MCF 10A (cell line): ENCODE measurements around the gene STX1B. TPM values are rescaled to one million over a fixed set of nuclear protein-coding genes. Genes with fewer than 3 reads are reported as not detected.

Source experiments
- BruUV-seq: library from RNA; stranded (reverse); fragments of 400-500 nt; replicated peaks from 2 replicates; lab custom pipeline; 2021; lab: Mats Ljungman, UMichigan
- CTCF ChIA-PET: fragments of 300-600 bp; sonication (Branson Sonifier 250); formaldehyde crosslinking; extraction: SDS; loops from one replicate; lab custom pipeline; 2021; ENCODE audit warnings: antibody characterized with exemption, inconsistent platforms; lab: Yijun Ruan, JAX
- POLR2A ChIA-PET: fragments of 300-600, 350-650 bp; sonication (Branson Sonifier 250); formaldehyde crosslinking; extraction: SDS; loops from one replicate; lab custom pipeline; 2020; ENCODE audit warnings: antibody characterized with exemption, inconsistent platforms; lab: Yijun Ruan, JAX
- DNase-seq: peaks from one replicate; pipeline ENCODE4 v3.0.0-alpha.2; 2018; ENCODE audit not compliant: unreplicated experiment
- H3K27ac Mint-ChIP-seq: one replicate; pipeline ENCODE4 v1.8.0; 2022; ENCODE audit warnings: mild to moderate bottlenecking, low read depth, mixed read lengths; ENCODE audit not compliant: unreplicated experiment
- H3K27me3 Mint-ChIP-seq: one replicate; pipeline ENCODE4 v1.8.0; 2022; ENCODE audit warnings: mixed read lengths; ENCODE audit not compliant: insufficient read depth, unreplicated experiment
- H3K36me3 Mint-ChIP-seq: one replicate; pipeline ENCODE4 v1.8.0; 2022; ENCODE audit warnings: mild to moderate bottlenecking, moderate library complexity, mixed read lengths; ENCODE audit not compliant: insufficient read depth, unreplicated experiment
- H3K4me1 Mint-ChIP-seq: one replicate; pipeline ENCODE4 v1.8.0; 2022; ENCODE audit warnings: mixed read lengths; ENCODE audit not compliant: insufficient read depth, unreplicated experiment
- H3K4me3 Mint-ChIP-seq: one replicate; pipeline ENCODE4 v1.8.0; 2022; ENCODE audit warnings: mild to moderate bottlenecking, moderate library complexity, mixed read lengths; ENCODE audit not compliant: unreplicated experiment
- H3K9me3 Mint-ChIP-seq: one replicate; pipeline ENCODE4 v1.8.0; 2022; ENCODE audit warnings: mixed read lengths; ENCODE audit not compliant: unreplicated experiment
- intact Hi-C: fragments of 100-400 bp; cut with micrococcal nuclease; formaldehyde crosslinking; loops from 2 replicates; pipeline ENCODE4 v1.14.1; 2022
- total RNA-seq: library from RNA; stranded (reverse); gene quantifications from 2 replicates; pipeline ENCODE4 v1.2.3, GENCODE V29; 2022
- TF ChIP-seq, protein P1 (sequence below): fragments of 200-600 bp; IDR thresholded peaks from one replicate; pipeline ENCODE4 v1.8.0; 2022; ENCODE audit warnings: antibody characterized with exemption, mild to moderate bottlenecking; ENCODE audit not compliant: unreplicated experiment

STX1B gene
- total RNA-seq, 1 experiment from 2014 or later, result 0.42 TPM

- ChIA-PET CTCF (interaction anchor here (0.6 to 0.9 kb wide), 3 partner anchors 13 to 109 kb away, joined by 3 read pairs; no protein-coding TSS in a partner anchor), POLR2A (interaction anchor here (0.6 to 4.4 kb wide), 18 partner anchors 10 to 421 kb away, joined by 3 to 52 read pairs (median 5); partner anchors contain the start of genes HSD3B7, KAT8, VKORC1 and ZNF646)
- TF ChIP-seq, protein P1, sequence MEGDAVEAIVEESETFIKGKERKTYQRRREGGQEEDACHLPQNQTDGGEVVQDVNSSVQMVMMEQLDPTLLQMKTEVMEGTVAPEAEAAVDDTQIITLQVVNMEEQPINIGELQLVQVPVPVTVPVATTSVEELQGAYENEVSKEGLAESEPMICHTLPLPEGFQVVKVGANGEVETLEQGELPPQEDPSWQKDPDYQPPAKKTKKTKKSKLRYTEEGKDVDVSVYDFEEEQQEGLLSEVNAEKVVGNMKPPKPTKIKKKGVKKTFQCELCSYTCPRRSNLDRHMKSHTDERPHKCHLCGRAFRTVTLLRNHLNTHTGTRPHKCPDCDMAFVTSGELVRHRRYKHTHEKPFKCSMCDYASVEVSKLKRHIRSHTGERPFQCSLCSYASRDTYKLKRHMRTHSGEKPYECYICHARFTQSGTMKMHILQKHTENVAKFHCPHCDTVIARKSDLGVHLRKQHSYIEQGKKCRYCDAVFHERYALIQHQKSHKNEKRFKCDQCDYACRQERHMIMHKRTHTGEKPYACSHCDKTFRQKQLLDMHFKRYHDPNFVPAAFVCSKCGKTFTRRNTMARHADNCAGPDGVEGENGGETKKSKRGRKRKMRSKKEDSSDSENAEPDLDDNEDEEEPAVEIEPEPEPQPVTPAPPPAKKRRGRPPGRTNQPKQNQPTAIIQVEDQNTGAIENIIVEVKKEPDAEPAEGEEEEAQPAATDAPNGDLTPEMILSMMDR, result no peak
- intact Hi-C loops, result loop anchor here (1.0 to 5.0 kb wide), 5 partner anchors 19 to 419 kb away; no protein-coding TSS in a partner anchor
- peak within 1 kb of the TSS; percentile 84 for H3K27ac Mint-ChIP-seq
- no peaks in the 10 kb centered on the region for H3K27me3 Mint-ChIP-seq
- peak within 1 kb of the TSS; percentile 91 for H3K4me3 Mint-ChIP-seq
- no peaks in the 10 kb centered on the region for H3K9me3 Mint-ChIP-seq
- peaks cover 40% of the 10 kb centered on the region for H3K36me3 Mint-ChIP-seq
- BruUV-seq, result no TSS peak
- DNase-seq, result peak; percentile 96
- H3K4me1 Mint-ChIP-seq, result no peaks in the 10 kb centered on the region
Observed at GRCh38 chr16:31032736-31033708, 22.6 kb upstream of the STX1B start, which contains the start of gene STX4. Gene STX4 (plus strand): TSS chr16:31033558. CDS start chr16:31033806, 248 bp downstream.

DNA sequence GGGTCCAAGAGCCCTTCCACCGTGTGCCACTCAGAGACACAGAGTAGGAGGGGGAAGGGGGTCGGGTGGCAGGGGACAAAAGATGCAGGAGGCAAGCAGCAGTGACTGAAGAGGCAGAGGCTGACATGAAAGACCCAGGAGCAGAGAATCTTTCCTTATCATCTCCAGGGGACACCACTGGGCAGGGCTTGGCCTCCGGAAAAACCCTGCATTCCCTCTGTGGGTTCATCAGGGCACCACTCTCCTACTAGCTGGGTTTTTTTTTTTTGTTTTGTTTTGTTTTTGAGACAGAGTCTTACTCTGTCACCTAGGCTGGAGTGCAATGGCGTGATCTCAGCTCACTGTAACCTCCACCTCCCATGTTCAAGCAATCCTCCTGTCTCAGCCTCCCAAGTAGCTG, 20.8 kb upstream of the STX1B start:
- intact Hi-C loops, result loop anchor here (5.0 kb wide), 3 partner anchors 34 to 421 kb away; no protein-coding TSS in a partner anchor
- Mint-ChIP-seq H3K4me3 (no peak overlapping the region), H3K4me1 (no peaks in the 10 kb centered on the region), H3K27ac (no peak overlapping the region), H3K36me3 (peaks cover 37% of the 10 kb centered on the region), H3K9me3 (no peaks in the 10 kb centered on the region), H3K27me3 (no peaks in the 10 kb centered on the region)
- no peak for DNase-seq
- POLR2A ChIA-PET, result interaction anchor here (4.4 kb wide), 1 partner anchor 42 kb away, joined by 52 read pairs; the partner anchor contains the start of genes ZNF646 and ZNF668
- BruUV-seq, result no TSS peak
- CTCF ChIA-PET, result interaction anchor here (0.7 kb wide), 1 partner anchor 45 kb away, joined by 3 read pairs; no protein-coding TSS in a partner anchor
- TF ChIP-seq, protein P1, result no peak

DNA sequence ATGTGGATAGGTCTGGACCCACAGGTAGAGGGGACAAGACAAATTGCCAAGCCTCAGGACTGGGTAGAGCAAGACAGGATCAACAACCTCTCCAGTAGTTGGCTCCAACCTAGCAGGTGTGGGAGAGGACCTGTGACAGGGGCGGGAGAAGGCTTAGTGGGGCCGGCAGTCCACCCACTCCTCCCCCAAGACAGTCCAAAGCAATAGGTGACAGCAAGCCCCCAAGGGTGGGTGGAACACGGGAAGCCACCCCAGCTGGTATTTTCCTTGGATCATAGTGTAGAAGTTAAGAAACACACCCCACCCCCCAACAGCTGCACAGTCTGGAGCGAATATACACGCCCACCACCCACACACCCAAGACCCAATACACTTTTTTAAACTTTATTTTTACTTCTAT, 18.8 kb upstream of the STX1B start:
- Mint-ChIP-seq H3K9me3 (no peaks in the 10 kb centered on the region), H3K36me3 (peaks cover 17% of the 10 kb centered on the region), H3K27ac (no peak overlapping the region), H3K4me3 (no peak overlapping the region), H3K4me1 (no peaks in the 10 kb centered on the region), H3K27me3 (no peaks in the 10 kb centered on the region)
- TF ChIP-seq, protein P1, result no peak
- intact Hi-C loops, result no loop called here
- no peak for DNase-seq
- POLR2A ChIA-PET, result no interaction called here
- CTCF ChIA-PET, result no interaction called here
- BruUV-seq, result no TSS peak

DNA sequence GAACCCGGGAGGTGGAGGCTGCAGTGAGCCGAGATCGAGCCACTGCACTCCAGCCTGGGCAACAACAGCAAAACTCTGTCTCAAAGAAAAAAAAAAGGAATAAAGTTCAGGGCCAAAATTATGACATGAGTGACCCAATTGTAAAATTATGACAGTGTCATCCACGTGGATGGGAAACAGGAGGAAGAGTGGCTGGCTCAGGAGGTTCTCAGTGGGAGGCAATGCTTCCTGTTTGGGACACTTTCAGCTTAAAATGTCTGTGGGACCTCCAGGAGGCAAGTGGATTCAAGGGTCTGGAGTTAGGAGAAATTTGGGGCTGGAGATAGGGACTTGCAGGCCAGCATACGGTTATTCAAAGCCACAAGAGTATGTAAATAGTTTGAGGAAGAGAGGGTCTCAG, 14.9 kb upstream of the STX1B start:
- DNase-seq, result no peak
- Mint-ChIP-seq H3K4me1 (no peaks in the 10 kb centered on the region), H3K4me3 (no peak overlapping the region), H3K9me3 (no peaks in the 10 kb centered on the region), H3K27me3 (no peaks in the 10 kb centered on the region), H3K36me3 (peaks cover 6% of the 10 kb centered on the region), H3K27ac (no peak overlapping the region)
- intact Hi-C loops, result no loop called here
- TF ChIP-seq, protein P1, result no peak
- POLR2A ChIA-PET, result no interaction called here
- CTCF ChIA-PET, result interaction anchor here (1.2 kb wide), 1 partner anchor 40 kb away, joined by 8 read pairs; the partner anchor contains the start of gene HSD3B7
- BruUV-seq, result no TSS peak
